HG02943 (cell line): ENCODE results near the gene FKRP.
A peak's percentile ranks its signal among the peaks of the same experiment; 100 is the strongest.
"Not testable (repeated sequence)": the region's sequence is repeated elsewhere in the genome, so short reads cannot be mapped to it uniquely, and the experiment has no call there.

ENCODE experiments used
- ATAC-seq: cut with Tn5 transposase; IDR thresholded peaks from one replicate; pipeline ENCODE4 v1.9.1; 2021; ENCODE audit warnings: mild to moderate bottlenecking, low read depth, moderate library complexity; ENCODE audit not compliant: unreplicated experiment

FKRP gene

GRCh38 chr19:46782355-46783019, 36.6 kb downstream of the FKRP start:
- no peak for ATAC-seq

GRCh38 chr19:46783670-46784069, 37.8 kb downstream of the FKRP start:
- no peak for ATAC-seq

GRCh38 chr19:46784262-46785053, 38.6 kb downstream of the FKRP start:
- ATAC-seq = no peak

GRCh38 chr19:46785054-46785979, 39.5 kb downstream of the FKRP start:
- ATAC-seq = no peak

- no peak for ATAC-seq
Measured at GRCh38 chr19:46785980-46786235, 40.1 kb downstream of the FKRP start.

- no peak for ATAC-seq
Measured at GRCh38 chr19:46786236-46787039, 40.6 kb downstream of the FKRP start.

- ATAC-seq = no peak
Measured at GRCh38 chr19:46787040-46787330, 41.1 kb downstream of the FKRP start.

- ATAC-seq = no peak
Measured at GRCh38 chr19:46787331-46788261, 41.7 kb downstream of the FKRP start.

- ATAC-seq = peak; percentile 51
Measured at GRCh38 chr19:46788262-46788967, 42.6 kb downstream of the FKRP start, which contains the start of gene SLC1A5. SLC1A5 (minus strand) TSS chr19:46788594; CDS start chr19:46787965, 629 bp downstream.

- ATAC-seq = no peak
Measured at GRCh38 chr19:46788968-46789338, 43.1 kb downstream of the FKRP start.

- no peak for ATAC-seq
Measured at GRCh38 chr19:46789371-46789770, 43.5 kb downstream of the FKRP start.

GRCh38 chr19:46791944-46792343, 46.1 kb downstream of the FKRP start:
- no peak for ATAC-seq

- no peak for ATAC-seq
Measured at GRCh38 chr19:46797881-46798280, 52.0 kb downstream of the FKRP start.

- no peak for ATAC-seq
Measured at GRCh38 chr19:46798713-46799112, 52.9 kb downstream of the FKRP start.

- no peak for ATAC-seq
Measured at GRCh38 chr19:46802152-46802551, 56.3 kb downstream of the FKRP start.

GRCh38 chr19:46803555-46803954, 57.7 kb downstream of the FKRP start:
- ATAC-seq = no peak

GRCh38 chr19:46804432-46804831, 58.6 kb downstream of the FKRP start:
- not testable (repeated sequence) for ATAC-seq

- ATAC-seq = no peak
Measured at GRCh38 chr19:46806656-46807055, 60.8 kb downstream of the FKRP start.
